Transverse colon (tissue), 4 donors: ENCODE measurements around the gene ADAM30. TPM values are rescaled to one million over a fixed set of nuclear protein-coding genes. Genes with fewer than 3 reads are reported as not detected.

Source experiments
- DNase-seq: peaks from one replicate; pipeline ENCODE4 v3.0.0-alpha.2; 2019
- H3K27ac ChIP-seq, 4 donors: fragments of 200-600 bp; sonication (generic); 2 replicates each; pipeline ENCODE4 v1.5.1; 2016 to 2018; ENCODE audit warnings: inconsistent platforms in 4 of 4
- H3K27me3 ChIP-seq: fragments of 200-600 bp; sonication (generic); 2 replicates; pipeline ENCODE4 v1.5.1; 2017; ENCODE audit warnings: inconsistent platforms
- H3K36me3 ChIP-seq, 4 donors: fragments of 200-600 bp; sonication (generic); 2 replicates each; pipeline ENCODE4 v1.5.1; 2017 to 2019; ENCODE audit warnings: inconsistent platforms in 4 of 4
- H3K4me1 ChIP-seq, 4 donors: fragments of 200-600 bp; sonication (generic); 2 replicates each; pipeline ENCODE4 v1.5.1; 2017 to 2020; ENCODE audit warnings: inconsistent platforms in 4 of 4
- H3K4me3 ChIP-seq, 4 donors: fragments of 200-600 bp; sonication (generic); 1 replicate in 1 of 4; 2 replicates in 3 of 4; pipeline versions ENCODE4 v1.5.1 to v1.6.1; 2017 to 2019; ENCODE audit warnings: inconsistent platforms in 4 of 4
- H3K9me3 ChIP-seq, 2 donors: fragments of 200-600 bp; sonication (generic); 2 replicates each; pipeline ENCODE4 v1.5.1; 2017 to 2019; ENCODE audit warnings: inconsistent platforms in 2 of 2
- EP300 ChIP-seq: sonication (generic); formaldehyde crosslinking; IDR thresholded peaks from one replicate; pipeline ENCODE4 v1.6.1; 2017; ENCODE audit warnings: antibody characterized with exemption, low read depth
- POLR2A ChIP-seq: fragments of 450-650 bp; IDR thresholded peaks from one replicate; pipeline ENCODE4 v1.6.1; 2016; ENCODE audit warnings: antibody characterized with exemption, mild to moderate bottlenecking, moderate library complexity
- POLR2AphosphoS5 ChIP-seq, 3 donors: sonication (generic); formaldehyde crosslinking; IDR thresholded peaks; one replicate each; pipeline ENCODE4 v1.6.1; 2016; ENCODE audit warnings: antibody characterized with exemption in 3 of 3
- WGBS, 2 donors: methylation state at CpG; one replicate each; pipeline ENCODE4 v1.1.5; 2018; ENCODE audit warnings: low coverage in 1 of 2; 5-methylcytosine and 5-hydroxymethylcytosine counted together
- in situ Hi-C, 4 donors: fragments of 200-750 bp; cut with MboI; loops; one replicate each; pipeline versions ENCODE4 v1.15.0 to v1.15.1; 2017; ENCODE audit warnings: low sequenced_read_pairs in 3 of 4, low pct_ligation_motif_present in 1 of 4, low pct_unique_long_range_greater_than_20kb in 1 of 4
- intact Hi-C: fragments of 100-400 bp; cut with DNase I; formaldehyde crosslinking; loops from one replicate; pipeline ENCODE4 v1.15.1; 2023; ENCODE audit warnings: low total_unique reads
- total RNA-seq, 4 donors: library from RNA; depleted of rRNA; stranded (reverse); fragments of >200 nt; gene quantifications; one replicate each; pipeline ENCODE4 v1.1.0, GENCODE V29; 2016
- TF ChIP-seq, protein P1 (sequence below), 5 experiments: fragments of 200-600 bp in 3 of 5; fragments of 450-650 bp in 2 of 5; sonication (generic) in 3 of 5; IDR thresholded peaks; 1 replicate in 2 of 5; 2 replicates in 3 of 5; pipeline ENCODE4 v1.5.1; 2016 to 2017; ENCODE audit warnings: antibody characterized with exemption in 5 of 5, inconsistent platforms in 3 of 5, mild to moderate bottlenecking in 2 of 5, moderate library complexity in 1 of 5

The ADAM30 gene
- total RNA-seq, 4 donors from 2014 or later = not detected

DNA sequence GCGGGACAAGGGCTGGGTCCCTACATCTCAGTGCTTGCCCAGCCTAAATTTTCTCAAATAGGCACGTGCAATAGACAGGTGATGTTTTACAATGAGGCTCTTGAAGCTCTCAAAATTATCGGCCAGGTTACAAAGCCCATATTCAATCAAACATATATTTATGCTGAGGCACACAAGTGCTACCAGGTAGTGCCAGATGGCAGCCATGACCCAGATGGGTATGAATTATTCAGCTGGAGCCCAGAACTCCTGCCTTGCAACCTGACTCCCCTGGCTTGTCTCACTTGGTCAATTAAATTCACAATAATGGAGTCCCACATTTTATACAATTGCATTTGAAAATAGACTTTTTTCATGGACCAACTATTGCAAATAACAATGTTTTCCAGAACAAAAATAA, 12.3 kb upstream of the ADAM30 start:
- WGBS, 2 donors = 87 to 92% methylated on average over 3 of the region's 3 CpGs
- Histone ChIP-seq H3K27me3 (no peaks in the 10 kb centered on the region), H3K4me3 (no peak overlapping the region), H3K4me1 (no peaks in the 10 kb centered on the region), H3K36me3 (no peaks in the 10 kb centered on the region), H3K9me3 (peaks cover 0 to 4% of the 10 kb centered on the region in 2 donors), H3K27ac (no peak overlapping the region)
- in situ Hi-C loops (no loop called here), intact Hi-C loops (no loop called here)
- TF ChIP-seq POLR2AphosphoS5 (IDR thresholded peaks at IDR 0.05) (no peak), EP300 (no peak), POLR2A (no peak)
- TF ChIP-seq, protein P1, sequence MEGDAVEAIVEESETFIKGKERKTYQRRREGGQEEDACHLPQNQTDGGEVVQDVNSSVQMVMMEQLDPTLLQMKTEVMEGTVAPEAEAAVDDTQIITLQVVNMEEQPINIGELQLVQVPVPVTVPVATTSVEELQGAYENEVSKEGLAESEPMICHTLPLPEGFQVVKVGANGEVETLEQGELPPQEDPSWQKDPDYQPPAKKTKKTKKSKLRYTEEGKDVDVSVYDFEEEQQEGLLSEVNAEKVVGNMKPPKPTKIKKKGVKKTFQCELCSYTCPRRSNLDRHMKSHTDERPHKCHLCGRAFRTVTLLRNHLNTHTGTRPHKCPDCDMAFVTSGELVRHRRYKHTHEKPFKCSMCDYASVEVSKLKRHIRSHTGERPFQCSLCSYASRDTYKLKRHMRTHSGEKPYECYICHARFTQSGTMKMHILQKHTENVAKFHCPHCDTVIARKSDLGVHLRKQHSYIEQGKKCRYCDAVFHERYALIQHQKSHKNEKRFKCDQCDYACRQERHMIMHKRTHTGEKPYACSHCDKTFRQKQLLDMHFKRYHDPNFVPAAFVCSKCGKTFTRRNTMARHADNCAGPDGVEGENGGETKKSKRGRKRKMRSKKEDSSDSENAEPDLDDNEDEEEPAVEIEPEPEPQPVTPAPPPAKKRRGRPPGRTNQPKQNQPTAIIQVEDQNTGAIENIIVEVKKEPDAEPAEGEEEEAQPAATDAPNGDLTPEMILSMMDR (IDR thresholded peaks at IDR 0.05) = no peak
- DNase-seq = no peak

DNA sequence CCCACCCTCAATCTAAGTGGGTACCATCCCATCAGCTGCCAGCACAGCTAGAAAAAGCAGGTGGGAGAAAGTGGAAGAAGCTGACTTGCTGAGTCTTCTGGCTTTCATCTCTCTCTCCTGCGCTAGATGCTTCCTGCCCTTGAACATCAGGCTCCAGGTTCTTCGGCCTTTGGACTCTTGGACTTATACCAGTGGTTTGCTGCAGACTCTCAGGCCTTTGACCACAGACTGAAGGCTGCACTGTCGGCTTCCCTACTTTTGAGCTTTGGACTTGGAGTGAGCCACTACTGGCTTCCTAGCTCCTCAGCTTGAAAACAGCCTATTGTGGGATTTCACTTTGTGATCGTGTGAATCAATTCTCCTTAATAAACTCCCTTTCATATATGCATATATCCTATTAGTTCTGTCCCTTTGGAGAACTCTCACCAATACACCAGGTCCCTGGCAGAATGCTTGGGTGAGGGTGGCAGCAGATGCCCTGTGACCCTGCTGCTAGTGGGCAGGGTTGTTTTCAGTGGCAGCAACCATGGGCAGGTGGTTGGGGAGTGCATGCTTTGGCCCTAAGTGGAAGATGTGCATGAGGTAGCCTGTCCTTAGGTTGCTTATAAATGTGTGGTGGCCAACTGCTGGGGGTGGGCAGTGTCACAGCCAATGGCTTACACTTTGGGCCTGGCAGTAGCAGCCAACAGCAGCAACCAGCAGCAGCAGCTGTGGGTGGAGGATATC, 10.8 kb upstream of the ADAM30 start:
- H3K36me3 ChIP-seq = no peaks in the 10 kb centered on the region
- TF ChIP-seq POLR2AphosphoS5 (IDR thresholded peaks at IDR 0.05) (no peak), EP300 (no peak)
- H3K4me3 ChIP-seq = no peak overlapping the region
- H3K27ac ChIP-seq = no peak overlapping the region
- peaks cover 0 to 4% of the 10 kb centered on the region in 2 donors for H3K9me3 ChIP-seq
- in situ Hi-C loops = no loop called here
- H3K27me3 ChIP-seq = no peaks in the 10 kb centered on the region
- H3K4me1 ChIP-seq = no peaks in the 10 kb centered on the region
- DNase-seq = no peak
- WGBS, 2 donors = 73 to 92% methylated on average over 3 to 4 of the region's 4 CpGs
- intact Hi-C loops = no loop called here

DNA sequence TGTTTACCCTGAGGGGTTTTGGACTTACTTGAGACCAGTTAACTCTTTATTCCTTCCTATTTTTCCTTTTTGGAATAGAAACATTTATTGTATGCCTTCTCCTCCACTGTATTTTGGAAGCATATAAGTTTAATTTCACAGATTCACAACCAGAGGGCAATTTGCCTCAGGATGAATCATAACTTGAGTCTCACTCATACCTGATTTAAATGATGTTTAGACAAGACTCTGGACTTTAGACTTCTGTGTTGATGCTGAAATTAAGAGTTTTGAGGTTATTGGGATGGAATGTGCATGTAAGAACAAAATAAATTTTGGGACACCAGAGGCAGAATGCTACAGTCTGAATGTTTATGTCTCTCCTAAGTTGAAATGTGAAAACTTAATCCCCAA, 7.1 kb upstream of the ADAM30 start:
- DNase-seq = no peak
- Histone ChIP-seq H3K4me3 (no peak overlapping the region), H3K27me3 (no peaks in the 10 kb centered on the region), H3K27ac (no peak overlapping the region), H3K4me1 (no peaks in the 10 kb centered on the region), H3K9me3 (peaks cover 0 to 4% of the 10 kb centered on the region in 2 donors), H3K36me3 (no peaks in the 10 kb centered on the region)
- intact Hi-C loops = no loop called here
- in situ Hi-C loops = no loop called here
- TF ChIP-seq EP300 (no peak), POLR2AphosphoS5 (IDR thresholded peaks at IDR 0.05) (no peak), POLR2A (no peak)
- TF ChIP-seq, protein P1 (IDR thresholded peaks at IDR 0.05) = no peak

DNA sequence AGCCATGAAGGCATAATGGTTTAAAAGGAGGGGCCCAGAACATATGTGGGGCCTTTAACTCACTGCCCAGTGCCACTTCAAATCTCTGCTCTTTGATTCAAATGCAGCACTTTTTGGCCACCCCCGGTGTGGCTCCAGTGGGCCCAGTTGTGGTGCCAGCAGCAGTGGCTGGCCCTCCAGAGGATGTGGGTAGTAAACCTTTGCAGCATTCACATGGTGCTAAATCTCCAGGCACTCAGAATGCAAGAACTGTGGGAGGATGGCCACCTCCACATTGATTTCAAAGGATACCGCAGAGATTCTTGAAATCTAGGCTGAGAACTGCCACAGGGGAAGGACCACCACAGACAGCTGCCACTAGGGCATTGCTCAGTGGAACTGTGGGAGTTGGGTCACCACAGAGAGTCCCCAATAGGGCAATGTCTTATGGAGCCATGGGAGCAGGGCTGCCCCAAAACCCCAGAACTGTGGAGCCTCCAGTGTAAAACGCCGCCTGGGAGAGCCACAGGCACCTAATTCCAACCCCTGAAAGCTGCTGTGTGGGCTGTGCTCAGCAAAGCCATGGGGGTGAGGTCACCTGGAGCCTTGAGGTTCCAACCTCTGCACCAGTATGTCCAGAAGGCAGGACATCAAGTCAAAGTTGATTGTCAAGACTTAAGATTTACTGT, 6.6 kb upstream of the ADAM30 start:
- H3K36me3 ChIP-seq = no peaks in the 10 kb centered on the region
- DNase-seq = no peak
- no peak overlapping the region for H3K27ac ChIP-seq
- intact Hi-C loops = no loop called here
- peaks cover 0 to 4% of the 10 kb centered on the region in 2 donors for H3K9me3 ChIP-seq
- TF ChIP-seq POLR2A = no peak
- TF ChIP-seq, protein P1 (IDR thresholded peaks at IDR 0.05) = no peak
- no peak for TF ChIP-seq POLR2AphosphoS5 (IDR thresholded peaks at IDR 0.05)
- no peak for TF ChIP-seq EP300
- no peak overlapping the region for H3K4me3 ChIP-seq
- H3K4me1 ChIP-seq = no peaks in the 10 kb centered on the region
- H3K27me3 ChIP-seq = no peaks in the 10 kb centered on the region
- 93% methylated on average over 4 of the region's 4 CpGs; no CpG with 5 or more reads in 1 of the 2 donors for WGBS, 2 donors
- in situ Hi-C loops = no loop called here
